SK-N-SH (cell line): ENCODE measurements around the gene CDX1. TPM values are rescaled to one million over a fixed set of nuclear protein-coding genes. Genes with fewer than 3 reads are reported as not detected.

Experiments used
- CTCF ChIA-PET: fragments of 300-600, 350-600 bp; formaldehyde crosslinking; extraction: SDS; loops from one replicate; lab custom pipeline; 2021; lab: Yijun Ruan, JAX
- POLR2A ChIA-PET: fragments of 350-600 bp; sonication (Branson Sonifier 250); formaldehyde crosslinking; extraction: SDS; loops from one replicate; lab custom pipeline; 2020; ENCODE audit warnings: antibody characterized with exemption, inconsistent platforms; lab: Yijun Ruan, JAX
- DNase-seq: peaks from one replicate; pipeline ENCODE4 v3.0.0; 2012
- H2AFZ ChIP-seq: fragments of 200-600 bp; sonication (generic); 2 replicates; pipeline ENCODE4 v1.8.1; 2016; ENCODE audit warnings: antibody characterized with exemption, mild to moderate bottlenecking, low read depth
- H3F3A ChIP-seq: fragments of 200-600 bp; sonication (generic); replicated peaks from 2 replicates; pipeline ENCODE3; 2016; ENCODE audit warnings: antibody characterized with exemption, mild to moderate bottlenecking; ENCODE audit not compliant: insufficient read depth
- H3K27ac ChIP-seq, 2 experiments: fragments of 200-500 bp in 1 of 2; fragments of 200-600 bp in 1 of 2; sonication (Bioruptor generic) in 1 of 2; sonication (generic), shearing (Covaris generic) in 1 of 2; 2 replicates each; pipeline versions ENCODE4 v1.5.1 to v1.6.1; 2014 to 2016; ENCODE audit warnings: low read depth in 2 of 2, inconsistent platforms in 1 of 2, low read length in 1 of 2, mild to moderate bottlenecking in 1 of 2, mixed read lengths in 1 of 2
- H3K27me3 ChIP-seq: fragments of 200-600 bp; sonication (generic), shearing (Covaris generic); 2 replicates; pipeline ENCODE4 v1.6.1; 2016; ENCODE audit warnings: mixed run types; ENCODE audit not compliant: insufficient read depth
- H3K36me3 ChIP-seq, 2 experiments: fragments of 200-500 bp in 1 of 2; fragments of 200-600 bp in 1 of 2; sonication (Bioruptor generic) in 1 of 2; sonication (generic) in 1 of 2; replicated peaks in 1 of 2; 2 replicates each; pipeline versions ENCODE3 to v1.5.1; 2014 to 2016; ENCODE audit warnings: low read length in 1 of 2, mild to moderate bottlenecking in 1 of 2; ENCODE audit not compliant: insufficient read depth in 2 of 2, control insufficient read depth in 1 of 2
- H3K4me1 ChIP-seq, 2 experiments: fragments of 200-500 bp in 1 of 2; fragments of 200-600 bp in 1 of 2; sonication (Bioruptor generic) in 1 of 2; sonication (generic), shearing (Covaris generic) in 1 of 2; 2 replicates each; pipeline versions ENCODE4 v1.5.1 to v1.6.1; 2014 to 2016; ENCODE audit warnings: low read depth in 1 of 2, low read length in 1 of 2, mixed run types in 1 of 2; ENCODE audit not compliant: insufficient read depth in 2 of 2, control insufficient read depth in 1 of 2
- H3K4me2 ChIP-seq: fragments of 200-600 bp; sonication (generic), shearing (Covaris generic); 2 replicates; pipeline ENCODE4 v1.6.1; 2017; ENCODE audit warnings: mixed run types
- H3K4me3 ChIP-seq, 2 experiments: fragments of 200-500 bp in 1 of 2; fragments of 200-600 bp in 1 of 2; sonication (Bioruptor generic) in 1 of 2; sonication (generic), shearing (Covaris generic) in 1 of 2; 2 replicates each; pipeline versions ENCODE4 v1.5.1 to v1.8.1; 2014 to 2016; ENCODE audit warnings: low read depth in 2 of 2, inconsistent platforms in 1 of 2, low read length in 1 of 2, mild to moderate bottlenecking in 1 of 2, mixed read lengths in 1 of 2, moderate library complexity in 1 of 2
- H3K79me2 ChIP-seq: fragments of 200-600 bp; sonication (generic); 2 replicates; pipeline ENCODE4 v1.8.1; 2017; ENCODE audit warnings: mild to moderate bottlenecking; ENCODE audit not compliant: insufficient read depth
- H3K9ac ChIP-seq: fragments of 200-600 bp; sonication (generic); 2 replicates; pipeline ENCODE4 v1.6.1; 2017; ENCODE audit warnings: mixed run types
- H3K9me2 ChIP-seq: fragments of 200-600 bp; sonication (generic); 2 replicates; pipeline ENCODE4 v1.6.1; 2017; ENCODE audit warnings: mixed run types
- H3K9me3 ChIP-seq: fragments of 200-600 bp; sonication (generic); 2 replicates; pipeline ENCODE4 v1.6.1; 2017; ENCODE audit warnings: mixed run types, mild to moderate bottlenecking, moderate library complexity
- H4K20me1 ChIP-seq: fragments of 200-600 bp; sonication (generic); 2 replicates; pipeline ENCODE4 v1.6.1; 2017; ENCODE audit warnings: mild to moderate bottlenecking, mixed run types; ENCODE audit not compliant: insufficient read depth
- ELF1 ChIP-seq: IDR thresholded peaks from 2 replicates; pipeline ENCODE4 v1.4.0; 2012
- EP300 ChIP-seq, 2 experiments: IDR thresholded peaks; 2 replicates each; pipeline versions ENCODE4 v1.4.0 to v1.6.1; 2012; ENCODE audit warnings: borderline replicate concordance in 1 of 2, low read depth in 1 of 2, low read length in 1 of 2
- GABPA ChIP-seq: IDR thresholded peaks from 2 replicates; pipeline ENCODE4 v1.4.0; 2012; ENCODE audit warnings: low read depth, mild to moderate bottlenecking
- GATA2 ChIP-seq: sonication (generic); formaldehyde crosslinking; IDR thresholded peaks from 2 replicates; pipeline ENCODE4 v1.5.0; 2020; ENCODE audit warnings: mild to moderate bottlenecking, missing genetic modification reagents
- JUND ChIP-seq: IDR thresholded peaks from 2 replicates; pipeline ENCODE4 v1.4.0; 2012
- MEF2A ChIP-seq: IDR thresholded peaks from 2 replicates; pipeline ENCODE4 v1.4.0; 2012; ENCODE audit warnings: low read depth, borderline replicate concordance
- RCOR1 ChIP-seq: fragments of 150-350 bp; IDR thresholded peaks from 2 replicates; pipeline ENCODE4 v1.6.1; 2017; ENCODE audit warnings: antibody characterized with exemption, low read length
- REST ChIP-seq: IDR thresholded peaks from 2 replicates; pipeline ENCODE4 v1.6.1; 2012; ENCODE audit warnings: mild to moderate bottlenecking, low read depth, low read length, moderate library complexity
- SMC3 ChIP-seq: IDR thresholded peaks from 2 replicates; pipeline ENCODE4 v1.6.1; 2012; ENCODE audit warnings: low read depth, low read length, improper control_type of control experiment
- TAF1 ChIP-seq: IDR thresholded peaks from 2 replicates; pipeline ENCODE4 v1.6.1; 2012; ENCODE audit warnings: low read depth, mild to moderate bottlenecking, low read length, moderate library complexity, borderline replicate concordance
- TCF12 ChIP-seq: IDR thresholded peaks from 2 replicates; pipeline ENCODE4 v1.4.0; 2012
- USF2 ChIP-seq: fragments of 150-350 bp; IDR thresholded peaks from 2 replicates; pipeline ENCODE4 v1.6.1; 2017; ENCODE audit warnings: antibody characterized with exemption, low read length, low read depth, borderline replicate concordance
- YY1 ChIP-seq: IDR thresholded peaks from 2 replicates; pipeline ENCODE4 v1.4.0; 2012; ENCODE audit warnings: low read depth, mild to moderate bottlenecking
- WGBS: methylation state at CpG from one replicate; pipeline ENCODE4 v1.1.6; 2017; ENCODE audit warnings: low lambda C conversion rate; 5-methylcytosine and 5-hydroxymethylcytosine counted together
- polyA plus RNA-seq, 3 experiments: library from polyadenylated mRNA; depleted of rRNA; stranded (reverse); fragments of >200 nt; gene quantifications; 2 replicates each; pipeline ENCODE4 v1.2.3, GENCODE V29; 2012
- TF ChIP-seq, protein P1 (sequence below): IDR thresholded peaks from 2 replicates; pipeline ENCODE4 v1.4.0; 2012; ENCODE audit warnings: low read depth, borderline replicate concordance
- TF ChIP-seq, protein P2 (sequence below): fragments of 150-350 bp; IDR thresholded peaks from 2 replicates; pipeline ENCODE4 v1.6.1; 2016; ENCODE audit warnings: mild to moderate bottlenecking, low read depth, low read length

Gene CDX1
- polyA plus RNA-seq, 1 of the 3 experiments (the other 2 are of a cell fraction) = 0.23 TPM

DNA sequence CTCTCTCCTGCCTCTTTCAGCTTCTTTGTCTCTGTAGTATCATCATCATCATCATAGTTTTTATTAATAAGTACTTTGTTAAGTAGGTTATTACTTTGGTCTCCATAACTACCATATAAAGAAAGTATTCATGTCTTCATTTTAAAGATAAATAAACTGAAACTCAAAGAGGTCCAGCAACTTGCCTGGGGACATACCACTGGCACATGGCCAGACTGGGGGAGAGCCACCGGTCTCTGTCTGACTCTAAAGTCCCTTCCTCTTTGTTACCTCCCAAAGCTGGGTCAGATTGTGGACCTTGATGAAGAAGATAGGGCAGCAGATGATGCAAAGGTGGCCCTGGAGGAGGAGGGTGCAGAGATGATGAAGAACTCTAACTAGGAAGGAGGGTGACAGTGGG, 8.5 kb downstream of the CDX1 start:
- H3F3A ChIP-seq = no peaks in the 10 kb centered on the region
- 96% methylated on average over 1 of the region's 1 CpG for WGBS
- H3K27ac ChIP-seq = no peak overlapping the region
- ChIA-PET CTCF (interaction anchor here (0.6 to 10.7 kb wide), 21 partner anchors 9 to 792 kb away, joined by 3 to 90 read pairs (median 5); partner anchors contain the start of genes CDX1, PDGFRB and SLC6A7), POLR2A (no interaction called here)
- no peak overlapping the region for H3K4me2 ChIP-seq
- no peaks in the 10 kb centered on the region for H3K36me3 ChIP-seq
- H3K9me2 ChIP-seq = no peaks in the 10 kb centered on the region
- H3K9ac ChIP-seq = no peak overlapping the region
- H3K9me3 ChIP-seq = no peaks in the 10 kb centered on the region
- H2AFZ ChIP-seq = no peak overlapping the region
- no peaks in the 10 kb centered on the region for H3K27me3 ChIP-seq
- H3K4me3 ChIP-seq = no peak overlapping the region
- no peaks in the 10 kb centered on the region; a peak in 1 of 4 replicates for H3K4me1 ChIP-seq
- no peak for DNase-seq
- H4K20me1 ChIP-seq = no peaks in the 10 kb centered on the region
- TF ChIP-seq SMC3 (no peak), GABPA (no peak), MEF2A (no peak), REST (no peak), JUND (no peak), RCOR1 (no peak), EP300 (IDR thresholded peaks at IDR 0.05; ENCODE audit: borderline replicate concordance in 1 of 2, low read depth in 1 of 2, low read length in 1 of 2) (no peak), TAF1 (no peak), YY1 (no peak), GATA2 (CRISPR knock-in tag) (no peak), ELF1 (no peak), TCF12 (no peak), USF2 (no peak)
- TF ChIP-seq, protein P1, sequence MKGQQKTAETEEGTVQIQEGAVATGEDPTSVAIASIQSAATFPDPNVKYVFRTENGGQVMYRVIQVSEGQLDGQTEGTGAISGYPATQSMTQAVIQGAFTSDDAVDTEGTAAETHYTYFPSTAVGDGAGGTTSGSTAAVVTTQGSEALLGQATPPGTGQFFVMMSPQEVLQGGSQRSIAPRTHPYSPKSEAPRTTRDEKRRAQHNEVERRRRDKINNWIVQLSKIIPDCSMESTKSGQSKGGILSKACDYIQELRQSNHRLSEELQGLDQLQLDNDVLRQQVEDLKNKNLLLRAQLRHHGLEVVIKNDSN = no peak
- TF ChIP-seq, protein P2, sequence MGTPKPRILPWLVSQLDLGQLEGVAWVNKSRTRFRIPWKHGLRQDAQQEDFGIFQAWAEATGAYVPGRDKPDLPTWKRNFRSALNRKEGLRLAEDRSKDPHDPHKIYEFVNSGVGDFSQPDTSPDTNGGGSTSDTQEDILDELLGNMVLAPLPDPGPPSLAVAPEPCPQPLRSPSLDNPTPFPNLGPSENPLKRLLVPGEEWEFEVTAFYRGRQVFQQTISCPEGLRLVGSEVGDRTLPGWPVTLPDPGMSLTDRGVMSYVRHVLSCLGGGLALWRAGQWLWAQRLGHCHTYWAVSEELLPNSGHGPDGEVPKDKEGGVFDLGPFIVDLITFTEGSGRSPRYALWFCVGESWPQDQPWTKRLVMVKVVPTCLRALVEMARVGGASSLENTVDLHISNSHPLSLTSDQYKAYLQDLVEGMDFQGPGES = no peak
- H3K79me2 ChIP-seq = no peaks in the 10 kb centered on the region
